HepG2 (cell line): ENCODE results near the gene WNT10A.

Experiments used
- BCL6 ChIP-seq: IDR thresholded peaks from 2 replicates; pipeline ENCODE4 v1.6.1; 2016; ENCODE audit warnings: missing genetic modification reagents, missing compliant biosample characterization
- CTCF ChIP-seq: sonication (generic); formaldehyde crosslinking; IDR thresholded peaks from 2 replicates; pipeline ENCODE4 v1.5.0; 2020; ENCODE audit warnings: mild to moderate bottlenecking, missing genetic modification reagents, moderate library complexity
- FOXK1 ChIP-seq: sonication (generic); formaldehyde crosslinking; IDR thresholded peaks from 2 replicates; pipeline ENCODE4 v1.4.0; 2020; ENCODE audit warnings: low read depth, missing genetic modification reagents, borderline replicate concordance
- HNRNPH1 ChIP-seq: fragments of 200-400 bp; formaldehyde crosslinking; optimal IDR thresholded peaks from 2 replicates; pipeline ENCODE3; 2017; ENCODE audit warnings: mild to moderate bottlenecking, low read depth, low read length
- SP1 ChIP-seq, 2 experiments: fragments of 450-650 bp in 1 of 2; sonication (generic) in 1 of 2; formaldehyde crosslinking in 1 of 2; IDR thresholded peaks; 2 replicates each; pipeline versions ENCODE4 v1.4.0 to v1.6.1; 2016 to 2020; ENCODE audit warnings: missing genetic modification reagents in 1 of 2
- TCF7 ChIP-seq: sonication (generic); IDR thresholded peaks from 2 replicates; pipeline ENCODE4 v1.6.1; 2016; ENCODE audit warnings: antibody characterized with exemption, low read depth
- ZNF672 ChIP-seq: sonication (generic); formaldehyde crosslinking; IDR thresholded peaks from 2 replicates; pipeline ENCODE4 v1.8.1; 2022; ENCODE audit warnings: missing genetic modification reagents

- no peak for TF ChIP-seq CTCF
- TF ChIP-seq ZNF672 (CRISPR knock-in tag): no peak
- TF ChIP-seq FOXK1 (CRISPR knock-in tag): no peak
- no peak for TF ChIP-seq HNRNPH1
- no peak for TF ChIP-seq SP1 (IDR thresholded peaks at IDR 0.05)
- no peak for TF ChIP-seq SP1 (CRISPR knock-in tag; IDR thresholded peaks at IDR 0.05)
- no peak for TF ChIP-seq BCL6 (CRISPR knock-in tag)
- TF ChIP-seq TCF7: no peak
Measured at GRCh38 chr2:218851286-218851685, 29.4 kb upstream of the WNT10A start.
